Left forelimb (tissue), 1 donor: ENCODE results near the gene ARSG.
"Not testable (repeated sequence)": the region's sequence is repeated elsewhere in the genome, so short reads cannot be mapped to it uniquely, and the experiment has no call there.

Experiments
- DNase-seq: peaks from one replicate; pipeline ENCODE4 v3.0.0-alpha.2; 2018; ENCODE audit warnings: low spot score

The ARSG gene

DNA sequence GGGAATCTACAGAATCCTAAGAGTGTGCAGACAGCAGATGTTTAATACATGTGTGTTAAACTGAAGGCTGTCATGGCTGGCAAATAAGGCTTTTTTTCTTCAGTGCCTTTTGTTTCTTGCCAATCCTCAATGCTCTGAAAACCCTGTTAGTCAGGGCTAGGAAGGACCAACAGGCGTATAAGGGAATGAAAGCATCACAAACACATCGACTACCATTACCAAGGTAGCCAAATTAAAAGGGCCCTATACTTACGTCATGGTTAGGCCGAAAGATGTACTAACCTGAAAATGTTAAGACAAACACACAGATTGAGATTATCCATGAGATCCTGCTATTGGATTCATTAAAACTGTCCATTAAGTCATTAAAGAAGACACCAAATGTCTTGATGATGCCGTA lies 13.5 kb upstream of the ARSG start:
- no peak for DNase-seq

DNA sequence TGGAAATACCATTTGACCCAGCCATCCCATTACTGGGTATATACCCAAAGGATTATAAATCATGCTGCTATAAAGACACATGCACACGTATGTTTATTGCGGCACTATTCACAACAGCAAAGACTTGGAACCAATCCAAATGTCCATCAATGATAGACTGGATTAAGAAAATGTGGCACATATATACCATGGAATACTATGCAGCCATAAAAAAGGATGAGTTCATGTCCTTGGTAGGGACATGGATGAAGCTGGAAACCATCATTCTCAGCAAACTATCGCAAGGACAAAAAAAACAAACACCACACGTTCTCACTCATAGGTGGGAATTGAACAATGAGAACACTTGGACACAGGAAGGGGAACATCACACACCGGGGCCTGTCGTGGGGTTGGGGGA lies 9.3 kb upstream of the ARSG start:
- DNase-seq = not testable (repeated sequence)

GRCh38 chr17:68288375-68288774 lies 2.9 kb upstream of the ARSG start:
- DNase-seq = no peak

DNA sequence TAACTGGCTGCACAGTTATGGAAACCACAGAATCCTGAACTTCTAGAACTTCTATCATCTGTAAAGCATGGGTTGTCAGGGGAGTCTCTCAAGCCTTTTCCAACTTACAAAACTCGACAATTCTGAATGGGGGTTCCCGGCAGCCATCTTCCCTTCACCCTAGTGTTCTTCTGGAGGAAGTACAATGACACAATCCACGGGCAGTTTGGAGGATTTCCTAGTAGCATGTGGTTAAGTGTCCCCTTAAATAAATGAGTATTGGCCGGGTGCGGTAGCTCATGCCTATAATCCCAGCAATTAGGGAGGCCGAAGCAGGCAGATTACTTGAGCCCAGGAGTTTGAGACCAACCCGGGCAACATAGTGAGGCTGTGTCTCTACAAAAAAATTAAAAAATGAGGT lies 2.5 kb upstream of the ARSG start:
- DNase-seq = no peak

- DNase-seq = no peak
Observed at GRCh38 chr17:68289473-68289872, 1.8 kb upstream of the ARSG start.

DNA sequence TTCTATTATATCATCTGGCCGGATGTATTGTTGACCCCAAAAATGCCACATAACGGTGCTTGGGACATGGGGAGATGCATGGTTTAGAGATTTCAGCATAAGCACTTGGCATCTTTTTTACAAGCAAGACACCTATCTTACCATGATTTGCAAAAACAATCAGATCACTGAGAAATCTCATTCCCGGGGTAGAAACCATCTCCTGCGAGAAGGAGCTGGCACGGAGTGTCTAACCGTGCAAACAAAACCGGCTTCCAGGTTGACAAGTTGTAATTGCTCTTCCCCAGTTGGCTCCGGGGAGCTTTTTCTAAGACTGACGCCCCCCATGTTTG lies 1.4 kb upstream of the ARSG start:
- DNase-seq = no peak

DNA sequence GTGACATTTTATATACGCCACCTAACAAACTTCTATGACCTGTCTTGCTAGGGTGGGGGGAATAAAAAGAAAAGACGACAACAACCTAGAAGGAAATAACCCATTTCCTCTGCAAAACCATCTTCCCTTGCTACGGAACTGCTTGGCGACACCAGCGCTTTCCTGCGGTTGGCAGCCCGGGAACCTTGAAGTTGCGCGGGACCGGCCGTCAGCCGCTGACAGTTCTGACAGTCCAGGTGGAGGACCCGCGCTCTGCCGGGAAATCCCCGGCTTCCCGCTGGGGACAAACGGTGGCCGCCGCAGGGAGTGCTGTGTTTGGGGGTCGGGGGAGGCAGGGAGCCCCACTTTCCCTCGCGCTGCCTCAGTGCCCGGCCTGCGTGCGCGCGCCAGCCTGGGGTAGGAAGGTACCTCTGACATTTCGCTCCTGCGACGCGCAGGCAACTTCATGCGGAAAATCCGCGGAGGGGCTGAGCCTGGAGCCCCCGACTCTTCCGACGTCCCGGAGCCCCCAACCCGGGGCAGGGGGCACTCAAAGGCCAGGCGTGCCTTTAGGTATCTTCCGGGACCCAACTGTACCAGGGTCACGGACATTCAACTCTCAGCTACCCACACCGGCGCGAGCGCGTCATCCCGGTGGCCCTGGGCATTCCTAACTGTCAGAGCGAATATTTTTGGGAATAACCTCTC lies 884 bp upstream of the ARSG start:
- no peak for DNase-seq

GRCh38 chr17:68291836-68292688 lies 767 bp downstream of the ARSG start:
- DNase-seq = peak; percentile 73

DNA sequence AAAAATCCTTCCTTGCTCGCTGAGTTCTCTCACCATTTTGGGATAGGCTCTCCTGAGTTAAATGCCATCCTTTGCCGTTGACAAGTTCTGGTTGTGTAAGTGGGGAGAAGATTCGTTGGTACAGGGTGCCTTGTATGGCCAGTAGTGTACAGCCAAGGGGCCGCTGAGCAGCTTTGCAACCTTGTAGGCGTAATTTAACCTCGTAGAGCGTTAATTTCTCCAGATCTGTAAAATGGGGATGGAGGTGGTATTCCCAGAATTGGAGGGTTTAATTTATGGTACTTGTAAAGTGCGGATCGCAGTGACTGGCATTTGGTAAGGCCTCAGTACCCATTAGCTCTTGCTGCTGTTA lies 1.4 kb downstream of the ARSG start:
- no peak for DNase-seq

GRCh38 chr17:68293490-68294195 lies 2.3 kb downstream of the ARSG start:
- DNase-seq = no peak

DNA sequence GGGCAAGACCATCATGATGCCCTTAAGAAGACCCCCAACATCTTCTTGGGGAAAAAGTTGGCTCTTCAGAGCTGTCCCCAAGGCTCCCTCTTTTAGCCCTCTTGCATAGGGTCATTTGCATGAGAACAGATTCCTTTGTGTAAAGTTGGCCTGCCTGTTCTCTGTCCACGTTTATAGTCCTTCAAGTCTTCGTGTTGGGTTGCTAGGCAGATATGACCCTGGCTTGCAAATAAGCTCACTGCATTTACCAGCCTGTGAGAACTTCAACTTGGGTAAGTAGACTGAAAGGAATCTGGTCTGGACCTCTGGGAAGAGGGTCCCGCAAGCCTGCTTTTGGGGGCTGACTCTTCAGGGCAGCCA lies 2.9 kb downstream of the ARSG start:
- DNase-seq = no peak

DNA sequence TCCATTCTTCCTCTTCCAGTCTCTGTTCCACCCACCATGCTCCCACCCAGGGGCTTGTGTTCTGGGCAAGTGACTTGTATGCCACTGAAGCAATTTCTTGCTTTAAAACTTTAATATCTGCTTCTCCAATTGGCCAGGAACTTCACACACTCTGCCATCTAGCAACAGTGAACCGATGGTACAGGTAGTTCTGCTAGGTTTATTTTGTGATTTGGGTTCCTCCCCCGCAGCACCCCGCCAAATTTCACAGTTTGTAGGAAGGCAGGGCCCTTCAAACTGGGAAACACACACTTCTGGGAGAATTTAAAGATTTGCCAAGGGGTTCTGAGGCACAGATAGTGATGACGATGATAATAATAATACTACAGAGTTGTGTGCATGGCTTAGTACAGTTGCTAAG lies 3.3 kb downstream of the ARSG start:
- no peak for DNase-seq

DNA sequence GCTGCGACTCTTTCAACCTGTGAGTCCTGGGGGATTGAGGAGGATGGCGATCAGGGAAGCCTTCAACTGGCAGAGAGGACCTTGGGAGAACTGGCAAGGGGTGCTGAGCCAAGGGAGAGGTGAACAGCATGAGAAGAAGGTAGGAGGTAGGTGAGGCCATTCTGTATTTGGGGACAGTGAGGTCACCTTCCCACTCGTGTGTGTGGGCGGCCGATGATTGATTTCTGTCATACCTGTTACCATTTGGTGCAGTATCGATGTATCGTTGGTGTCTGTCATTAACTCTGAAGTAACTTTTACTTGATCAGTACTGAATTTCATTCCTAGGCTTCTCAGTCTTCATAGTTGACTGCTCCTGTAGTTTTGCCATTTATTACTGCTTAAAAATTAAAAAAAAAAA lies 3.8 kb downstream of the ARSG start:
- no peak for DNase-seq

GRCh38 chr17:68296217-68297191 lies 5.2 kb downstream of the ARSG start:
- DNase-seq = no peak

- no peak for DNase-seq
Observed at GRCh38 chr17:68297195-68297594, 5.9 kb downstream of the ARSG start.

- DNase-seq = no peak
Observed at GRCh38 chr17:68298601-68299000, 7.3 kb downstream of the ARSG start.

GRCh38 chr17:68299817-68300216 lies 8.5 kb downstream of the ARSG start:
- DNase-seq = no peak

GRCh38 chr17:68301438-68301959 lies 10.2 kb downstream of the ARSG start:
- no peak for DNase-seq

GRCh38 chr17:68302066-68302564 lies 10.8 kb downstream of the ARSG start:
- no peak for DNase-seq

DNA sequence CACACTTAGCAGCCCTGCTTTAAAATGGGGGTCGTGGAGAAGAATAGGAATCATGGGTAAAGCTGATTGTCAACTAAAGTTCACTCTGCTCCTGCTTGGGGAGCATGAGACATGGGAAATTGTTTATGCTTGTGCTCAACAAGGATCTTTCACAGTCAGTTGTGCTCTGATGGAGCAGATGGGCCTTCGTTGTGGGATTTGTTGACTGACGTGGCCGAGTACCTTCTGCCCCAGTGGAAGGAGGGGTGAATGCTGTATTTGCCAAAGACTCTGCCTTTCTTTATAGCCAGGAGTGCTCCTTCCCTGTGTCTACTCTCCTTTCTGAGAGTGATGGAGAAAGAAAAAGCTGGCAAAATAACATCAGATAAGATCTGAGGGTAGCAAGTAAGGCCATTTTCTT lies 11.4 kb downstream of the ARSG start:
- no peak for DNase-seq

- DNase-seq = no peak
Observed at GRCh38 chr17:68304706-68305105, 13.4 kb downstream of the ARSG start.

GRCh38 chr17:68305142-68305541 lies 13.8 kb downstream of the ARSG start:
- no peak for DNase-seq
